HG03060 (cell line): ENCODE results near the gene PGA3.
"Not testable (repeated sequence)": the region's sequence is repeated elsewhere in the genome, so short reads cannot be mapped to it uniquely, and the experiment has no call there.

Experiments
- ATAC-seq: cut with Tn5 transposase; IDR thresholded peaks from one replicate; pipeline ENCODE4 v1.9.1; 2021; ENCODE audit warnings: low read depth, moderate number of reproducible peaks; ENCODE audit not compliant: unreplicated experiment

PGA3 gene

DNA sequence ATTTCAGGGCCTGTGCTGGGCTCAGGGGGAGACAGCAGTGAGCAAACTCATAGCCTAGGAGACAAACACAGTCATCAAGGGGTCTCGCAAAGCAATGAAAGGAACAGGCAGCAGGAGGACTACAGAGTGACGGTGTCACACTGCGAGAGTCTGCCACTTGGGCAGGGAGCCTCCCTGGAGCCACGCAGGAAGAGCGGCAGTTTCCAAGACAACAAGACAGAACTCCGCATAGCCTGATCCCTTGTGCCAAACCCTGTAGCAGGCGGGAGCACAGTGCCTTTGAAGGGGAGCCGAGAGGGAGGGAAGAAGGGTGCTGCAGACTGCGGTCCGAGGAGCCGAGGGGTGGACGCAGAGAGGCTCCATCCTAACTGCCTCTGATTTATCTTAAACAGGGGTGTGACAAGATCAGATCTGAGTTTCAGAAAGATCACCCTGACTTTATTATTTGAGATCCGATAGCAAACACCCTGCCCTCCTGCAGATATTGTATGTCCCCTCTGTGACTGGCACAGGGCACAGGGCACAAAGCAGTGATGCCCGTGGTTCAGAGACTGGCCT lies 1.3 kb downstream of the PGA3 start:
- not testable (repeated sequence) for ATAC-seq

DNA sequence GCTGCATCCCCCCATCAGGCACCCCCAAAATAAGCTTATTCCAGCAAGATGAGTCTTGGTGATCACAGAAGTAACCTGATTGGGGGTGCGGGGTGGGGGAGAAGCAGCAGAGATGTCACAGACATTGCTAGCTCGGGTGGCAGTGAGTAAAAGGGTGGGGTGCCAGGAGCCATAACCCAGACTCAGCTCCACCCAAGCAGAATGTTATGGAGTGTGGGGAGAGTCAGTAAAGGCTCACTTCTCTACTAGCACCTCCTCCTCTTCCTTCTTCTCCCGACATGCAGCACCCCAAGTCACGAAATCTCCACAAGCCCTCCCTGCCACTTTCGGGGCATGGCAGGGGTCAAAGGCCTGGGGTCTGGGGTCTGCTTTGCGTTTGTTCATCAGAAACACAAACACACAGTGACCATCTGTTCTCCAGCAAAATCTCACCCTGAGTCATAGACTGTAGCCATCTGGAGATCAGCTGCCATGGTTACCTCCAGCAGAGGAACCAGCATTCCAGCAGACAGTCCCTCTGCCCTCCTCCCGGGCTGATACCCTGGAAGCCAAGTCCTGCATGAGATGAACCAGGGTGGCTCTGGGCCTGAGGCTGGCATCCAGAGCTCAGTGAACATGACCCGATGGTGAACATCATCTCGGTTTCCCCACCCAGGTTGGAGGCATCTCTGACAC lies 4.5 kb downstream of the PGA3 start:
- ATAC-seq: not testable (repeated sequence)

DNA sequence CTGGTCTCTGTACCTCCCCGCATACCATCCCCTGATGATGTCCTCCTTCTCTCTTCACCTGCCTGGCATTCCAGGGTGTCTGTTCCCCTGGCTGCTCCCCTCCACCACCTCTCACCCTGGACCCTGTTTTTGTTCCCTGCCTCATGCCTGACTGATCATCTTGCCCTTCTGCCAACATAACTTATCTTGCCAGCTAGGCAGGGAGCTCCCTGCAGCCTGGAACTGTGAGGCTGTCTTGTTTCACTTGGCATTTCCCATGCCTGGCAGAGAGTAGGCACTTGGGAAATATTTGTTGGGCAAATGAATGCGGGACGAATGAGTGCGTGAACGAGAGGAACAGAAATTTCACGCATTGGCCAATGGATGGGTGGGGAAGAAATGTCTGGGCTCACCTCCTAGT lies 7.3 kb downstream of the PGA3 start:
- ATAC-seq: not testable (repeated sequence)

DNA sequence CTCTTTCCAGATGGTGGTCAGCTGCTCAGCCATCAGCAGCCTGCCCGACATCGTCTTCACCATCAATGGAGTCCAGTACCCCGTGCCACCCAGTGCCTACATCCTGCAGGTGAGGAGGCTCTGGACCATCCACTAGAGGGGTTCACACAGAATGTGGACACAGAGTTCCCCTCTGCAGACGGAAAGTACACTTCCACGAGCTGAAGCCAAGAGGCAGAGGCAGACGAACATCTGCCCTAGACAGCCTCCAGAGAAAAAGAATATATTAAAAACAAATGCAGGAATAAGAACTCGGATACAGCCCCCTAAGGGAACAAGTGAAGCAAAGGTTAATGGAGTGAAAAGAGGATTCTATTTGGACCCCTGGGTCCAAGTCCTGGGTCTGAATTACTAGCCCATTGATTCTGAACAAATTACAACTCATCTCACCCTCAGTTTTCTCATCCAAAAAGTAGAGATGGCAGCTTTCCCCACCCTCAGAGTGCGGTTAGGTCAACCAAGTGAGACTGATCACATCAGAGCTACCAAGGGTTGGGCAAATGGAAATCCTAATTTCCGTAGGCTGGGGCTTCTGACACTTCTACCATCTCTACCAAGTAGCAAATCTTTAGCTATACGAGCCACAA lies 8.1 kb downstream of the PGA3 start:
- ATAC-seq: not testable (repeated sequence)

GRCh38 chr11:61212202-61212601 lies 8.9 kb downstream of the PGA3 start:
- ATAC-seq: not testable (repeated sequence)

- ATAC-seq: not testable (repeated sequence)
Measured at GRCh38 chr11:61213711-61214324, 10.5 kb downstream of the PGA3 start.

GRCh38 chr11:61218306-61218705 lies 15.0 kb downstream of the PGA3 start:
- not testable (repeated sequence) for ATAC-seq

DNA sequence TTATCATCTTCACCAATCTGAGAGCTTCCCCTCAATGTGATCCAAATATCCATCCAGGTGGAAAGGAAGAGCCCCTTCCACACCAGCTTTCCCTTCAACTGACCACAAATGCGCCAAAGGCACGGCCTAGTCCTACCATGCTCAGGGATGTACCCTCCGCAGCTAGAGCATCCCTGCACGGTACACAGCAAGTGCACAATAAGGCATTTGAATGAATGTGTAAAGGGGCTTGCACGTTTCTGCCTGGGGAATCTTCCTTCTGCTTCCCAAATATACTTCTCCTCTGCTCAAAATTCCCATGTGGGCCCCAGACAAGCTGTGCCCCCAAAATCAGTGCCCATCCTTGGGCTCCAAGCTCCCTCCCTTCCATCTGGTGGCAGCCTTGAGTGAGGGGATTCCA lies 15.7 kb downstream of the PGA3 start:
- ATAC-seq: not testable (repeated sequence)

DNA sequence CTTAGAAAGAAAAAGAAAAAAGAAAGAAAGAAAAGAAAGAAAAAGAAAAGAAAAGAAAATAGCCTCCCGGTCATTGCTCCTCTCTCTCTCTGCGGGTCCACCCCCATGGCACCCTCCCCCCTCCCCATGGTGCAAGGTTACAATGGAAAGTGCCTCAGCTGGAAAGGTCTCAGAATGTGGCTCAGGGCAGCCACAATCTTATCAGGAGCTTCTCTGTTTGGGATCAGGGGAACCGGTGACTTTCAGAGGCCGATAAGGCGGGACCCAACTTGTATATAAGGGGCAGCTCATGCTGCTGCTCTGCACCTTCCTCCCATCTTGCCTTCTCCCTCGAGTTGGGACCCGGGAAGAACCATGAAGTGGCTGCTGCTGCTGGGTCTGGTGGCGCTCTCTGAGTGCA lies 18.7 kb downstream of the PGA3 start, which contains the start of gene PGA4:
TSS of gene PGA4 (plus strand) at position 301 of the 400 bp plus-strand sequence. CDS start at position 355, 54 bp downstream.
- ATAC-seq: not testable (repeated sequence)

GRCh38 chr11:61222692-61223091 lies 19.4 kb downstream of the PGA3 start:
- not testable (repeated sequence) for ATAC-seq

DNA sequence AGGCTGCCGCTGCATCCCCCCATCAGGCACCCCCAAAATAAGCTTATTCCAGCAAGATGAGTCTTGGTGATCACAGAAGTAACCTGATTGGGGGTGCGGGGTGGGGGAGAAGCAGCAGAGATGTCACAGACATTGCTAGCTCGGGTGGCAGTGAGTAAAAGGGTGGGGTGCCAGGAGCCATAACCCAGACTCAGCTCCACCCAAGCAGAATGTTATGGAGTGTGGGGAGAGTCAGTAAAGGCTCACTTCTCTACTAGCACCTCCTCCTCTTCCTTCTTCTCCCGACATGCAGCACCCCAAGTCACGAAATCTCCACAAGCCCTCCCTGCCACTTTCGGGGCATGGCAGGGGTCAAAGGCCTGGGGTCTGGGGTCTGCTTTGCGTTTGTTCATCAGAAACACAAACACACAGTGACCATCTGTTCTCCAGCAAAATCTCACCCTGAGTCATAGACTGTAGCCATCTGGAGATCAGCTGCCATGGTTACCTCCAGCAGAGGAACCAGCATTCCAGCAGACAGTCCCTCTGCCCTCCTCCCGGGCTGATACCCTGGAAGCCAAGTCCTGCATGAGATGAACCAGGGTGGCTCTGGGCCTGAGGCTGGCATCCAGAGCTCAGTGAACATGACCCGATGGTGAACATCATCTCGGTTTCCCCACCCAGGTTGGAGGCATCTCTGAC lies 23.3 kb downstream of the PGA3 start:
- not testable (repeated sequence) for ATAC-seq

GRCh38 chr11:61229458-61229857 lies 26.1 kb downstream of the PGA3 start:
- ATAC-seq: not testable (repeated sequence)

GRCh38 chr11:61231033-61231432 lies 27.7 kb downstream of the PGA3 start:
- ATAC-seq: not testable (repeated sequence)

DNA sequence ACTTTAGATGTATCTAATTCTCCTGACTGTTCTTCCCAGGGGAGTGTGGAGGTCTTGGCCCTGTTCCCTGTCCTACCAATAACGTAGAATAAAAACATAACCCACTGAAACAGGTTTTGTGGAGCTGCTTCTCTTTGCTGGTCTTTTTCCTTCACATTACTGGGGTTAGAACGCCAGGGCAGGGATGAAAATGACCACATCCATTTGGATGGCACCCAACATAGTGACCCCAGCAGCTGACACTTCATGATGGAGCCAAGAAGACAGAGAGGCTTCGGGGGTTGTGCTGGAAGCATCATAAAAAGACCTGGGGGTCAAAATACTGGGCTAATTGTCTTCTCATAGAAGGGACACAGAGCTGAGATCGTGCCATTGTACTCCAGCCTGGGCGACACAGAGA lies 28.3 kb downstream of the PGA3 start:
- not testable (repeated sequence) for ATAC-seq

GRCh38 chr11:61232548-61233145 lies 29.3 kb downstream of the PGA3 start:
- not testable (repeated sequence) for ATAC-seq

GRCh38 chr11:61237130-61237529 lies 33.8 kb downstream of the PGA3 start:
- ATAC-seq: not testable (repeated sequence)

DNA sequence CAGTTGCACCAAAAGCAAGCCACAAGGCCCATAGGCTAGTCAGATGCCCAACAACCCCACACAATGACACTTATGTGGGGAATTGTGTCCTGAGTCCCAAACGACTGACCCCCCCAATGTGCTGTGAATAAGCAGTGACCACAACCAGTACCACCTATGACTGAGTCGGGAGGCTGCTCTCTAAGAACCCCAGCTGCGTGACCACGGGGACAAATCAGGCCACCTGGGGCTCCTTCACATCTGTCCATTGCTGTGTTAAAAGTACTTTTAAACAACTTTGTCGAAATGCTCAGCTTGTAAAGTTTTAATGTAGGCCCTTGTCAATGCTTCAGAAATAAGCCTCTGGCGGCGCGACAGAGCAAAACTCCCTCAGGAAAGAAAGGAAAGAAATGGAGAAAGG lies 37.0 kb downstream of the PGA3 start:
- ATAC-seq: not testable (repeated sequence)

- ATAC-seq: not testable (repeated sequence)
Measured at GRCh38 chr11:61240875-61241274, 37.6 kb downstream of the PGA3 start, which contains the start of gene PGA5. TSS of gene PGA5 (plus strand) at chr11:61241175. CDS start at chr11:61241227, 52 bp downstream.

DNA sequence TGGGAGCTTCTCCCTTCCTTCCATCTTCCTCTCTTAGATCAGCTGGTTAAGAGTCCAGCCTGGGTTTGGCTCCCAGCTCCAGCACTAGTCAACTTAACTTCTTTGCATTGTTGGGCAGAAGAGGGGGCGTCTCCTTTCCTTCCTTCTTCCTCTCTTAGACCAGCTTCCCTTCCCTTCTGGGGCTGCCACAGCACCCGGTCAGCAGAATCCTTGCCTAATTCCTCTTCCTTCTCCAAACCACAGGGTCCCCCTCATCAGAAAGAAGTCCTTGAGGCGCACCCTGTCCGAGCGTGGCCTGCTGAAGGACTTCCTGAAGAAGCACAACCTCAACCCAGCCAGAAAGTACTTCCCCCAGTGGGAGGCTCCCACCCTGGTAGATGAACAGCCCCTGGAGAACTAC lies 38.2 kb downstream of the PGA3 start:
- not testable (repeated sequence) for ATAC-seq
